A549 treated with Mapracorat at 1 μM for 4 hours (cell line): ENCODE measurements around the gene PNRC1. TPM values are rescaled to one million over a fixed set of nuclear protein-coding genes. Genes with fewer than 3 reads are reported as not detected.

Experiments used
- total RNA-seq: library from RNA; stranded (reverse); fragments of 200-300 nt; extraction: Qiagen RNA extraction; gene quantifications from 5 replicates; pipeline ENCODE4 v1.2.3, GENCODE V29; 2022

The PNRC1 gene
- total RNA-seq, result 24.8 to 36.3 TPM (median 34.0 TPM) in 5 replicates

GRCh38 chr6:89080281-89081128 is at the start of gene PNRC1:
Gene PNRC1, plus strand, starts transcription at chr6:89080751. Its CDS starts 144 bp downstream, at chr6:89080895.

GRCh38 chr6:89117211-89118108 is 36.9 kb downstream of the PNRC1 start, which contains the start of gene SRSF12:
Gene SRSF12, minus strand, starts transcription at chr6:89118071. Its CDS starts 184 bp downstream, at chr6:89117887.

Other genes starting within 250 kb of the PNRC1 start
- gene RNGTT, start 117.1 kb upstream of the PNRC1 start, total RNA-seq, result 7.0 to 9.5 TPM (median 8.1 TPM) in 5 replicates
- 1.0 to 2.0 TPM (median 1.9 TPM) in 5 replicates for gene SRSF12, start 37.3 kb downstream of the PNRC1 start, total RNA-seq
- gene PM20D2, start 65.3 kb downstream of the PNRC1 start, total RNA-seq, result 9.5 to 14.3 TPM (median 13.4 TPM) in 5 replicates
- not detected in 5 replicates for gene GABRR1, start 136.6 kb downstream of the PNRC1 start, total RNA-seq
- not detected in 5 replicates for gene GABRR2, start 234.5 kb downstream of the PNRC1 start, total RNA-seq